GM19099 (cell line): ENCODE measurements around the gene TADA2B.

Experiments
- POLR2A ChIP-seq: IDR thresholded peaks from 3 replicates; pipeline ENCODE4 v1.6.1; 2011; ENCODE audit warnings: low read depth; ENCODE audit not compliant: insufficient read length; ENCODE audit errors: extremely low read depth

TADA2B gene

DNA sequence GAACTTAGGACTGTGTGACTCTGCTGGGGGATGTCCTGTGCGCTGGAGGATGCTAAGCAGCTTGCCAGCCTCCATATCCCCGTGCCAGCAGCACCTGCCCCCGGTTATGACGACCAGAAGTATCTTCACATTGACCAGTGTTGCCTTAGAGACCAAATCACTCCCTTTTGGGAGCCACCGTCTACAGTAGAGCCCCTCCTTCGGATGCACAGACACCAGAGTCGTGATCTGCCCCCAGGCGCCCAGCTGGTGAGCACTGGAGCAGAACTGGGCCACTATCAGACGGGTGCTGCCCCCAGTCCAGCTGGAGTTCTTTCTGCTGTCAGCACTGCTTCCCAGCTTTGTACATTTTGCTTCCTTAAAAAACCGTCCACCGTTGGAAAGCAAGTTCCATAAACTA, 30.0 kb upstream of the TADA2B start:
- TF ChIP-seq POLR2A: no peak

DNA sequence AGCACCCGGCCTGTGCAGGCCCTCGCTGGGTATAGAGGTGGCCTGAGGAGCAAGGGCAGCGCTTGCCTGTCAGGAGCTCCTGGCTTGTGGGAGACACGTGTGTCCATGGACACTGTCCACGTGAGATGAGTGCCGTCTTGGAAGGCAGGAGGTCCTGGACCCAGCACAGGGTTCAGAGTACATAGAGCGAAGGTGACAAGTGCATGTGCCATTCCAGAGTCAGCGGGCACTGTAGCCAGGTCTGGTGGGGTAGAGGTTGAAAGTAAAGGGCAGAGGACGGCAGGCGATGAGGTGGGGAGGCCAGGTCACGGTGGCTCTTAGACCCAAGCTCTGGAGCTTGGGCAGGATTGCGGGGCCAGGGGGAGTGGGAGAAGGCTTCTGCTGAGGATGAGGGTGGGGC, 28.4 kb upstream of the TADA2B start:
- TF ChIP-seq POLR2A: no peak

DNA sequence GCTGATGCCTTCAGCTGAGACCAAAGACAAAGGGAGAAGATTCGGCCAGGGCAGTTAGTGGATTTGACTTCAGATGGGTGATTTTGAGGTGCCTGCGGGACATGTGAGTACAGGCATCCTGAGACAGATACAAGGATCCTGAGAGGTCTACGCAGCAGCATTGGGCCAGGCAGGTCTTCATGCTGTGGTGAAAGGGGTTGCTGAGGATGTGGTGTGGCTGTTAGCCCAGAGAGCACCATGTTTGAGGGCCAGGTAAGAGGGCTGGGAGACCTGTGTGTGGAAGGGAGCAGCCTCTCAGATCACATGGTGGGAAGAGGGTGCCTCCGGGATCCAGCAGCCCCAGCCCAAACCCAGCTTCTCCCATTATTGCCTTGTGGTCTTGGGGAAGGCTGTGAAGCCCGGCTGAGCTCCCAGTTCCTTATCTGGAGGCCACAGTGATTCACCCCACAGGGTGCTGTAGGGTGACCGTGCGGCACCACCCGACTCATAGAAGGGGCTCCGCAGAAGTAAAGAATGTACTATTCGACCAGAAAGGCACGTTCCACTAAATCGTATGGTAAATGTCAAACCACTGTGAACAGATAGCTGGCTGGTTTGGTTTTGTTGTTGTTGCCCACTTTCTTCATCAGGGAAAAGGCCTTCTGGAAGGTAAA, 27.7 kb upstream of the TADA2B start:
- no peak for TF ChIP-seq POLR2A

DNA sequence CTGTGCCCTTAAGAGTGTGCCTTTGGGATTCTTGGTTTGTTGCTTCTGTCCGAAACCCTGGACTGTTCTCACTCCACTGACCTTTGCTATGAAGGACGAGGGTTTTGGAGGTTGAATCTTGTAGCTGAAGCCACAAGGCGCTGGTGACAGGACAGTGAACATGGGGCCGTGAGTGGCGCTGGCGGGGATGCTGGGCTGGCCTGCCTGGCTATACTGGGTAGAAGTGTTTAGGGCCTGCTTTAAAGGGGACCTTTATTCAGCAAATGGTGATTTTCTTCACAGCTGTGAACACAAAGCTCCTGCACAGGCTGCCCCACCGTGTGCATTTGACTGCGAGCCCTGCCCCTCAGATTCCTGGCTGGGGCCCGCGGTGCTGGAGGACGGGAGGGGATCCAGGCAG, 27.1 kb upstream of the TADA2B start:
- no peak for TF ChIP-seq POLR2A

DNA sequence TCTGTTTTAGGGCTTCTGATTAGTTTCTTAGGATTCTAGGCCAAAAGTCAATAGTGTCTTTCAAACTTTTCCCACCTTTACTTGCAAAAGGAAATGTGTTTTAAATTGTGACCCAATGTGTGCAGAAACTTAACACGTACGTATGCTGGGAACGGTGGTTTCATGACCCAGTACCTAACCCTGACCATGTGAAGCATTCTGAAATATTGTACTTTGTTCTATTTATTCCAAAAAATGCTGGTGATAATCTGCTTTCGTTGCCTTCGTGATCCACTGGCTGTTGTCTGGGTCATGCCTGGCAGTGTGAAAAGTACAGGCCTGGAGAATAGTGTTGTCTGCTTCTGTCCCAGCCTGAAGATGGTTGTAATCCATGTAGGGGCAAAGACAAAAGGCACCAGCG, 26.7 kb upstream of the TADA2B start:
- no peak for TF ChIP-seq POLR2A

DNA sequence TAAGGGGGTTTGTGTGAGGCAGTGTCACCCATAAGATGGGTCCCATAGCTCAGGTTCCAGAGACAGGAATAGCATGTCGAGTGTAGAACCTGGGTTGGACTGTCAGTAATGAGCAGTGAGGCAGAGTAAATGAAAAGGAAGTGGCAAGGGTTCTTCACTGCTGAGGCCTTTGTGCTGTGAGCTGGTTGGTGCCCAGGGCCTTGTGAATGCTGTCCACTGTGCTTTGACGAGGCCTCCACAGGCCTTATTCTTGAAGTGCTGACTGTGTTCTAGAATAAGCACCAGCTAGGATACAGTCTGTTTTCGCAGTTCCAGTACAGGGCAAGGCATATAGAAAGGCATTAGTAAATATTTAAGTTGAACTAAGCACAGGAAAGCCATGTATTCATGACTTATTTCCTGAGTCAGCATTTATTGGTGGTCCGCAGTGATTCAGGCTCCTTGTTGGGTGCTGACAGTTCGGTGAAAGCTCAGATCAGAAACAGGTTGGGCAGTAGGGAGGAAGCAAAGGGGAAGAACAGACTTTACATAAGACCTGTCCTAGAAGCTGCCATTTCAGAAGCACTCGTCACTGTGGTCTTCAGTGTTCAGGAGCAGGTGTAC, 25.6 kb upstream of the TADA2B start:
- TF ChIP-seq POLR2A: no peak

DNA sequence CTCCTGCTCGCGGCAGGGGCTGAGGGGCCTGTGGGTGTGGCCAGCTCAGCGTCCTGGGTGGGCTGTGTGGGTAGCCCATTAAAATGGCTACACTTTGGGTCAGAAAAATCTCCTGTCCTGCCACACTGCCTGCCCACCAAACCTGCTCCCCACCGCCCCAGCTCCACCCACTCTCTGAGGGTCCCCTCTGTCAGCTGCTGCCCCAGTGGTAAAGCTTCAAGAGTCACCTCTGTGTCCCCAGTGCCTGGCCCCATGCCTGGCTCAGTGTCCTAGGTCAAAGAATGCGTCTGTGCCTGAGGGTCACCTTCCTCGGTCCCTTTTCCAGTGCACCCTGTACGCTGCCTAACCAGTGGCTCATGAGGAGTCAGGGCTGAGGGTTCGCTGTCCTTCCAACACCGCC, 24.9 kb upstream of the TADA2B start:
- no peak for TF ChIP-seq POLR2A

DNA sequence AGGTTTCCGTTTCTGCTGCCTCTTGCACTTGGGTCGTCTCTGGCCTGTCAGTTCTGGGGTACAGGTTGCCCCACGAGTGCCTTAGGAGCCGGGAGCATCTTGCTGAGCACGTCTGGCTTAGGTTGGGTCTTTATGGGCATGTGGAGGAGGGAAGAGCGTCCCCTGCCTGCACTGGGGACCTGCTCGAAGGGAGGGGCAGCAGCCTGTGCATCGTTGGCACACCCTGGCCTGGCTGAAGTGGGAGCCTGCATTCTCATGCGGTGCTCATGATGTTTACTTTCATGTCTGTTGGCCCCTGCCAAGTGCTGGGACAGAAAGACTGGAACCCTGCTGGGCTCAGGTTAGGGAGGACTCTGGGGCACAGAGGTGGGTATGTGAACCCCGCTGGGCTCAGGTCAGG, 23.8 kb upstream of the TADA2B start:
- TF ChIP-seq POLR2A: no peak

DNA sequence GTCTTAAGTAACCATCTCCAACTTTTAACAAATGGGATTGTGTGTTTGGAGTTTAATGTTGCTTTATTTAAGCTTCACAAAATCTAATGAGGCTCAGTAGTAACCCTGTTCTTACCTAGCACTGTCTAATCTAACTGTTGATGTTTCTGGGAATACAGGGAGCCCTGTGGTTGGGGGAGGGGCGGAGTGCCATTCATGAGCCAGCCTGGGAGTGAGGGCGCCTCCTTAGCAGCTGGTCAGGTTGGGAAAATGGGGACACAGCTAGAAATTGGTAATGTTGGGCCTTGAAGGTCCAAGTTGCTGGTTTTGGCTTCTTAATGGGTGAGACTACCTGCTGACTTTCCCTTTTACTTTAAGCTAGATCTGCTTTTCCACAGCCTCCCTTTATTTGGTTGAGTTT, 22.9 kb upstream of the TADA2B start:
- TF ChIP-seq POLR2A: no peak

DNA sequence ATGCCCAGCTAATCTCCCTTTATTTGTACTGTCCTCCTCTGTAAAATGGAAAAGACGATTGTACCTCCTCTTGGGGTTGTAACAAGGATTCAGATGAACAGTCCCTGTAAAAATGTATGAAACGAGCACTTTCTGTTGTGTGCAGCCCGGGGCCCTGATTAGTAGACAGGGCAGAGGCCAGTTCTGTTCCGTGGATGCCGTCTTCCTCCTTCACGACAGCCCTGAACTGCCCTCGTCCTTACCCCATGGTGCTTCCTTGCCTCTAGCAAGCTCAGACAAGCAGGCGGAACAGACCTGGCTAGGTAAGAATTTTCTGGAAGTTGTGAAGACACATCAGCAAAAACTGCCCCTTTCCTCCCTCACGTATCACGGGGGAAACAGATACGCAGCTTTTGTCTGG, 22.3 kb upstream of the TADA2B start:
- no peak for TF ChIP-seq POLR2A

DNA sequence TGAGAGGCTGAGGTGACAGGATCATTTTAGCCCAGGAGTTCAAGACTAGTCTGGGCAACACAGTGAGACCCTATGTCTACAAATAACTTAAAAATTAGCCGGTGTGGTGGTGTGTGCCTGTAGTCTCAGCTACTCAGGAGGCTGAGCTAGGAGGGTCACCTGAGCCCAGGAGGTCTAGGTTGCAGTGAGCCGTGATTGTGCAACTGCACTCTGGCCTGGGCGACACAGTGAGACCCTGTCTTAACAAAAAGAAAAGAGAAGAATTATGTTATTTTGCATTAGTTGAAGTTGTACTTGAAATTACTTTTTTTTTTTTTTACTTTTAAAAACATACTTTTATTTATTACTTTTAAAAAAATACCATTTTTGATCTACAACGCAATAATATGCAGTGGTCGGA, 21.8 kb upstream of the TADA2B start:
- TF ChIP-seq POLR2A: no peak

DNA sequence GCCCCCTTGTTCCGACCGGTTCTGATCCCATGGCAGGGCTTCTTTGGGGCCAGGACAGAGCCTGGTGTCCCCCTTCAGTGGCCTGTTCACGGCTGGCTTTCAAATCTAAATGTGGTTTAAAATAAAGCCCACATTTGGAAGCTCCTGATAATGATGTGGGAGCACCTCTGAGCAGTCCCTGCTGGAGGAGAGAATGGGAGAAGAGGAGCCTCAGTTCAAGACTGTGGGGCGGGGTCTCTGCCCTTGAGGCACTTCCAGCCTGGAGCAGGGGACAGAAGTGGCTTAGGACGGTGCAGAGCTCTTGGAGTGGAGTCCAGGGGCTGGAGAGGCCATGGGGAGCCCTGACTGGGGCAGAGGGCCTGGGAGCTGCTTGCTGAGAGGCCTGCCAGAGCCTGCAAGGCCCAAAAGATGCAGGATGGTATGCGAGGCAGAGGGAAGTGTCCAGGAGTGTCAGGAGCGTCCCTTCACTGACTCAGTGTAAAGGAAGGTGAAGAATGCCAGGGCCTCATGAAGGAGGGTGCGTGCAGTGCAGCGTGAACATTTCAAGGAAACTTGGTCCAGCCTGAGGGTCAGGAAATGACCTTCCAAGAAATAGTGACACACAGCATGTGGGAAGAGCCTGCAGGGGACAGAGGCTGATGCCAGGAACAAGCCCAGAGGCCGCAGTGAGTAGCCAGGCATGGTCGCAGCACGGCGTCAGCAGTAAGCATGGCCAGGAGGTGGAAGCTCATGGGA, 21.1 kb upstream of the TADA2B start:
- no peak for TF ChIP-seq POLR2A

DNA sequence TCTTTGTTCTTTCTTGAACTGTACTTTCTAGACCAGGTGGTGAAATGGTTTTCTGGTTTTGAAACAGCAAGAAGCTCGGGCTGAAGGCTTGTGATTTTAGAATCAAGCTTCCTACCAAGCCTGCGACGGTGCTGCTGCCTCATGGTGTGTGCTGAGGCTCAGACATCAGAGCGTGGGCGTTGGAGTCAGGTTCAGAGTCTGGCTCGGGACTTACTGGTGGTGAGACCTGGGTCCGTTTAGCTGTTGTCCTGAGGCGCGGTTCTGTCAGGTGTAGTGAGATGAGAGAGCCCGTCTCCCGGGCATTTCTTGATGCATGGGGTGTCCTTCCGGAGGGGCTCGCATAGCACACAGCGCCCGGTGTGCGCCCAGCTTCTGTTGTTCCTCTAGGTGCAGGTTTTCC, 19.7 kb upstream of the TADA2B start:
- no peak for TF ChIP-seq POLR2A

DNA sequence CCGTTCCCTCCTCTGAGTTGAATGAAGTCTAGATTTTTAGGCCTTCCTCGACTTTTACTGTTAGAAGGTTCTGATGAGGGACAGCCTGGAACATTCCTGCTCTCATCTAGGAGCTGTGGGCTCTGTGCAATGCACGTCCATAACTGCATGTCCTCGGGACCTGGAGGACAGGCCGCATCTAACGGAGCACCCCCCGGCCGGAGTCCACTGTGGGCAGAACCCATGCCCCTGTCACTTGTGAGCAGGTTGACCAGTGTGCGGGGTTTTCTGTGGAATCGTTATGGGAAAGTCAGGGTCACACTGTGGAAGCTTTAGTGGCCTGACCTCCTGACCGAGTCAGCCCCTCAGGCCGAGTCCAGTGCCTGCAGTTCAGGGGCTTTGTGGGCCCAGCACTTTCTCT, 19.3 kb upstream of the TADA2B start:
- TF ChIP-seq POLR2A: no peak

DNA sequence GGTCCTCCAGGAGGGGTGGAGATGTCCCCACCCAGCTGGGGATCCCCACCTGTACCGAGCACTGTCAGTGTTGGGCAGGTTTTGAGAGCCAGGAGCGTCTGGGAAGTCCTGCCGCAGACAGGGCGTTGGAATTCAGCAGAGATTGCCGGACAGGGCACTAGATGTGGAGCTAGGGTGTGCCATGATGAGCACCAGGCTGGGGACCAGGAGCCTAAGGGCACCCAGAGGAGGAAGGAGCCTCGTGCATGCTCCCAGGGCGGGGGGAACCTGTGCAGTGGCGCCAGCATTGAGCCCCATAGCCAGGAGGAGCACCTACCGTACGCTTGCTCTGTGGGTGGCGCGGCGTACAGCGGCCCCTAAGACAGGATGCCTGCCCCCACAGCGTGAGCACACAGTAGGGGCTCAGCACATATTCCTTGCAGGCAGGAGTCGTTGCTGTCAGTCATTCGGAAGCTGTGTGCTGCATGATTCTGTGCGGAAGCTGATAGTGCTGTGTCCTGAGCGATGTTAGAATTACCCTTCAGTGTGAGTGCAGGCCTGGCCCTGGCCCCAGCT, 18.8 kb upstream of the TADA2B start:
- no peak for TF ChIP-seq POLR2A

DNA sequence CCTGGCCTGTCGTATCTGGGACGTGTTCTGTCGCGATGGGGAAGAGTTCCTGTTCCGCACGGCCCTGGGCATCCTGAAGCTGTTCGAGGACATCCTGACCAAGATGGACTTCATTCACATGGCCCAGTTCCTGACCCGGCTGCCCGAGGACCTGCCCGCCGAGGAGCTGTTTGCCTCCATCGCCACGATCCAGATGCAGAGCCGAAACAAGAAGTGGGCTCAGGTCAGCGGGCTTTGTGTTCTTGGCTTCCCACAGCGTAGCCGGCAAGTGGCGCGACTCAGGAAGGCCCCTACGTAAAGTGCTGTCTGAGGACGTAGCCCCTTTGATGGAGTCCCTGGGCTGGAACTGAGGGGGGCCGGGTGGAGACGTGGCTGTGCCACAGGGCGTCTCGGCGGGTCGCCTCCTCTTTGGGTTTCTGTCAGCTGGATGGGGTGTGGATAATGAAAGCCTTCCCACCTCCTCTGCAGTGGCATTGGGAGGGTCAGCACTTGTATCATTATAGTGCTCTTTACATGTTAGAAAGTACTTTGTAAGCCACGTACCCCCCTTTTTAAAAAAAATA, 18.1 kb upstream of the TADA2B start:
- TF ChIP-seq POLR2A: no peak
